Hepatocyte (in vitro differentiated cells): ENCODE measurements around the gene HIBADH.

ENCODE experiments used
- EZH2 ChIP-seq: fragments of 200-600 bp; sonication (generic); IDR thresholded peaks from 2 replicates; pipeline ENCODE4 v1.6.1; 2016; ENCODE audit warnings: antibody characterized with exemption, mild to moderate bottlenecking, borderline replicate concordance
- TF ChIP-seq, protein P1 (sequence below): fragments of 200-600 bp; sonication (generic); IDR thresholded peaks from 2 replicates; pipeline ENCODE4 v1.5.1; 2016; ENCODE audit warnings: antibody characterized with exemption, mild to moderate bottlenecking; ENCODE audit not compliant: poor library complexity

DNA sequence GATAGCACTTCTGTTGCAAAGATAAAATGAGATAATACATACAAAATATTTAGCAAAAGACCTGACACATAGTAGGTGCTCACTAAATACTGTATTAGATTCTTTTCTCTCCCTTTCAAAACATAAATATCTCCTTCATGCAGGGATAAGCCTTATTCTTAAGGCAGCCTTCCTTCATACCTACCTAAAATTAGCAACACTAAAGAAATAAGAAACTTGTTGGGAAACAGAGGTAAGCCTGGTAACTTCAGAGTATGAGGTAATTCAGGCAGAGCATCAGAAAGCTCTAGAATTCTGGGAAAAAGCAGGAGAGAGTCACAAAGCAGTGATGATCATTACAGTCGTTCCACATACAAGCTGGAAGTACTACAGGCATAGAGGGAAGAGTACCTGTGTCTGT, 15.2 kb downstream of the HIBADH start:
- TF ChIP-seq, protein P1, sequence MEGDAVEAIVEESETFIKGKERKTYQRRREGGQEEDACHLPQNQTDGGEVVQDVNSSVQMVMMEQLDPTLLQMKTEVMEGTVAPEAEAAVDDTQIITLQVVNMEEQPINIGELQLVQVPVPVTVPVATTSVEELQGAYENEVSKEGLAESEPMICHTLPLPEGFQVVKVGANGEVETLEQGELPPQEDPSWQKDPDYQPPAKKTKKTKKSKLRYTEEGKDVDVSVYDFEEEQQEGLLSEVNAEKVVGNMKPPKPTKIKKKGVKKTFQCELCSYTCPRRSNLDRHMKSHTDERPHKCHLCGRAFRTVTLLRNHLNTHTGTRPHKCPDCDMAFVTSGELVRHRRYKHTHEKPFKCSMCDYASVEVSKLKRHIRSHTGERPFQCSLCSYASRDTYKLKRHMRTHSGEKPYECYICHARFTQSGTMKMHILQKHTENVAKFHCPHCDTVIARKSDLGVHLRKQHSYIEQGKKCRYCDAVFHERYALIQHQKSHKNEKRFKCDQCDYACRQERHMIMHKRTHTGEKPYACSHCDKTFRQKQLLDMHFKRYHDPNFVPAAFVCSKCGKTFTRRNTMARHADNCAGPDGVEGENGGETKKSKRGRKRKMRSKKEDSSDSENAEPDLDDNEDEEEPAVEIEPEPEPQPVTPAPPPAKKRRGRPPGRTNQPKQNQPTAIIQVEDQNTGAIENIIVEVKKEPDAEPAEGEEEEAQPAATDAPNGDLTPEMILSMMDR, result no peak
- TF ChIP-seq EZH2, result no peak
